H9 (cell line): ENCODE measurements around the gene OMA1. TPM values are rescaled to one million over a fixed set of nuclear protein-coding genes. Genes with fewer than 3 reads are reported as not detected.

Source experiments
- DNase-seq: peaks from one replicate; pipeline ENCODE4 v3.0.0-alpha.2; 2017
- H2AFZ ChIP-seq: one replicate; pipeline ENCODE4 v1.6.1; 2013; ENCODE audit warnings: mild to moderate bottlenecking, low read length, control low read depth, moderate library complexity
- H2AK5ac ChIP-seq: 2 replicates; pipeline ENCODE4 v1.6.1; 2013; ENCODE audit warnings: low read length, control low read depth, mixed read lengths; ENCODE audit not compliant: insufficient read length
- H2BK120ac ChIP-seq: one replicate; pipeline ENCODE4 v1.6.1; 2013; ENCODE audit warnings: low read depth, mild to moderate bottlenecking, low read length, control low read depth, inconsistent platforms; ENCODE audit not compliant: poor library complexity, severe bottlenecking
- H2BK12ac ChIP-seq: 2 replicates; pipeline ENCODE4 v1.6.1; 2013; ENCODE audit warnings: low read length, control low read depth, mixed read lengths, low read depth; ENCODE audit not compliant: insufficient read length
- H2BK15ac ChIP-seq: 2 replicates; pipeline ENCODE4 v1.6.1; 2013; ENCODE audit warnings: low read depth, low read length, control low read depth
- H2BK20ac ChIP-seq: one replicate; pipeline ENCODE4 v1.6.1; 2013; ENCODE audit warnings: low read depth, mild to moderate bottlenecking, low read length, control low read depth, inconsistent platforms; ENCODE audit not compliant: poor library complexity, severe bottlenecking
- H2BK5ac ChIP-seq: 2 replicates; pipeline ENCODE4 v1.6.1; 2013; ENCODE audit warnings: low read length, control low read depth, mixed read lengths; ENCODE audit not compliant: insufficient read length
- H3K14ac ChIP-seq: 2 replicates; pipeline ENCODE4 v1.6.1; 2013; ENCODE audit warnings: low read length, control low read depth; ENCODE audit not compliant: insufficient read depth
- H3K18ac ChIP-seq: 2 replicates; pipeline ENCODE4 v1.6.1; 2013; ENCODE audit warnings: low read depth, mild to moderate bottlenecking, mixed read lengths, low read length, control low read depth; ENCODE audit not compliant: insufficient read length
- H3K23ac ChIP-seq: 2 replicates; pipeline ENCODE4 v1.6.1; 2013; ENCODE audit warnings: low read length, control low read depth, mixed read lengths, low read depth; ENCODE audit not compliant: insufficient read length
- H3K23me2 ChIP-seq: 2 replicates; pipeline ENCODE4 v1.6.1; 2013; ENCODE audit warnings: low read depth, mild to moderate bottlenecking, mixed read lengths, low read length, control low read depth; ENCODE audit not compliant: insufficient read length, poor library complexity, severe bottlenecking
- H3K27ac ChIP-seq: 2 replicates; pipeline ENCODE4 v1.5.1; 2013; ENCODE audit warnings: low read length, control low read depth, mixed read lengths, low read depth; ENCODE audit not compliant: insufficient read length
- H3K27me3 ChIP-seq: 2 replicates; pipeline ENCODE4 v1.6.1; 2013; ENCODE audit warnings: low read length, control low read depth, inconsistent platforms; ENCODE audit not compliant: insufficient read depth
- H3K4ac ChIP-seq: 2 replicates; pipeline ENCODE4 v1.6.1; 2013; ENCODE audit warnings: low read depth, mild to moderate bottlenecking, control low read depth, inconsistent platforms, low read length, moderate library complexity
- H3K4me1 ChIP-seq: 2 replicates; pipeline ENCODE4 v1.6.1; 2013; ENCODE audit warnings: low read length, control low read depth, inconsistent platforms; ENCODE audit not compliant: insufficient read depth
- H3K4me2 ChIP-seq: 2 replicates; pipeline ENCODE4 v1.6.1; 2013; ENCODE audit warnings: low read length, control low read depth, mixed read lengths; ENCODE audit not compliant: insufficient read length, insufficient read depth
- H3K56ac ChIP-seq: 2 replicates; pipeline ENCODE4 v1.6.1; 2013; ENCODE audit warnings: low read depth, mild to moderate bottlenecking, mixed read lengths, low read length, control low read depth; ENCODE audit not compliant: insufficient read length
- H3K79me1 ChIP-seq: 2 replicates; pipeline ENCODE4 v1.6.1; 2013; ENCODE audit warnings: low read depth, mild to moderate bottlenecking, moderate library complexity, low read length, control low read depth, inconsistent platforms; ENCODE audit not compliant: insufficient read depth, poor library complexity, severe bottlenecking
- H3K79me2 ChIP-seq: 2 replicates; pipeline ENCODE4 v1.6.1; 2013; ENCODE audit warnings: low read length, control low read depth, inconsistent platforms; ENCODE audit not compliant: insufficient read depth
- H3K9ac ChIP-seq: 2 replicates; pipeline ENCODE4 v1.6.1; 2013; ENCODE audit warnings: low read length, control low read depth, mixed read lengths; ENCODE audit not compliant: insufficient read length; ENCODE audit errors: extremely low read depth
- H3K9me3 ChIP-seq: one replicate; pipeline ENCODE4 v1.6.1; 2013; ENCODE audit warnings: low read depth, low read length, inconsistent platforms; ENCODE audit not compliant: control insufficient read depth
- H3T11ph ChIP-seq: one replicate; pipeline ENCODE4 v1.6.1; 2013; ENCODE audit warnings: mild to moderate bottlenecking, low read length, control low read depth, inconsistent platforms
- H4K20me1 ChIP-seq: one replicate; pipeline ENCODE4 v1.6.1; 2013; ENCODE audit not compliant: control insufficient read depth, insufficient read length, insufficient read depth
- H4K5ac ChIP-seq: 2 replicates; pipeline ENCODE4 v1.6.1; 2013; ENCODE audit warnings: low read depth, mild to moderate bottlenecking, mixed read lengths, low read length, control low read depth; ENCODE audit not compliant: insufficient read length
- H4K8ac ChIP-seq: replicated peaks from 2 replicates; pipeline ENCODE4 v1.6.1; 2013; ENCODE audit warnings: low read length, control low read depth, mixed read lengths, low read depth; ENCODE audit not compliant: insufficient read length
- H4K91ac ChIP-seq: 2 replicates; pipeline ENCODE4 v1.6.1; 2013; ENCODE audit warnings: low read depth, mild to moderate bottlenecking, moderate library complexity, mixed read lengths, low read length, control low read depth; ENCODE audit not compliant: insufficient read length
- H3K27ac Mint-ChIP-seq, 3 experiments: 2 replicates in 2 of 3; 3 replicates in 1 of 3; pipeline ENCODE4 v1.8.0; 2020 to 2021; ENCODE audit warnings: mixed read lengths in 3 of 3, mild to moderate bottlenecking in 1 of 3, moderate library complexity in 1 of 3
- H3K27me3 Mint-ChIP-seq: 2 replicates; pipeline ENCODE4 v1.8.0; 2021; ENCODE audit warnings: low read depth, mild to moderate bottlenecking, moderate library complexity, mixed read lengths
- H3K36me3 Mint-ChIP-seq, 3 experiments: 2 replicates in 2 of 3; 3 replicates in 1 of 3; pipeline ENCODE4 v1.8.0; 2020 to 2021; ENCODE audit warnings: low read depth in 3 of 3, mixed read lengths in 3 of 3; ENCODE audit not compliant: insufficient read depth in 1 of 3
- H3K4me1 Mint-ChIP-seq, 2 experiments: 2 replicates each; pipeline ENCODE4 v1.8.0; 2020; ENCODE audit warnings: mixed read lengths in 2 of 2
- H3K4me3 Mint-ChIP-seq, 2 experiments: 2 replicates in 1 of 2; 3 replicates in 1 of 2; pipeline ENCODE4 v1.8.0; 2020 to 2021; ENCODE audit warnings: mild to moderate bottlenecking in 2 of 2, mixed read lengths in 2 of 2, moderate library complexity in 1 of 2
- H3K9me3 Mint-ChIP-seq, 2 experiments: 2 replicates in 1 of 2; 3 replicates in 1 of 2; pipeline ENCODE4 v1.8.0; 2020; ENCODE audit warnings: mild to moderate bottlenecking in 2 of 2, mixed read lengths in 2 of 2, moderate library complexity in 1 of 2
- WGBS: extraction: QIAGEN DNeasy Blood & Tissue Kit; methylation state at CpG from one replicate; pipeline ENCODE4 v1.1.7; 2013; ENCODE audit warnings: missing lambda C conversion rate, low lambda C conversion rate, mixed read lengths; ENCODE audit not compliant: insufficient read length; ENCODE audit errors: extremely low coverage; 5-methylcytosine and 5-hydroxymethylcytosine counted together
- total RNA-seq: library from RNA; stranded (reverse); gene quantifications from 2 replicates; pipeline ENCODE4 v1.2.1, GENCODE V29; 2021
- TF ChIP-seq, protein P1 (sequence below): fragments of 200-600 bp; sonication (generic); conservative IDR thresholded peaks from 3 replicates; pipeline ENCODE4 v1.8.0; 2021; ENCODE audit warnings: antibody characterized with exemption, mild to moderate bottlenecking

The OMA1 gene
- total RNA-seq, 1 experiment from 2014 or later = 12.9 TPM

GRCh38 chr1:58434607-58435006 is 111.9 kb downstream of the OMA1 start:
- no peak overlapping the region for H3K4me2 ChIP-seq
- H3K23ac ChIP-seq = no peak overlapping the region
- no peak overlapping the region for H3K27ac ChIP-seq
- H3K18ac ChIP-seq = no peak overlapping the region
- no peak overlapping the region for H3K9ac ChIP-seq
- H3K23me2 ChIP-seq = no peaks in the 10 kb centered on the region
- WGBS = no CpG with 5 or more reads among the region's 2 CpGs
- H3K56ac ChIP-seq = no peak overlapping the region
- no peaks in the 10 kb centered on the region for H3K27me3 ChIP-seq
- no peaks in the 10 kb centered on the region for H3K79me2 ChIP-seq
- no peak overlapping the region for H3K4ac ChIP-seq
- TF ChIP-seq, protein P1, sequence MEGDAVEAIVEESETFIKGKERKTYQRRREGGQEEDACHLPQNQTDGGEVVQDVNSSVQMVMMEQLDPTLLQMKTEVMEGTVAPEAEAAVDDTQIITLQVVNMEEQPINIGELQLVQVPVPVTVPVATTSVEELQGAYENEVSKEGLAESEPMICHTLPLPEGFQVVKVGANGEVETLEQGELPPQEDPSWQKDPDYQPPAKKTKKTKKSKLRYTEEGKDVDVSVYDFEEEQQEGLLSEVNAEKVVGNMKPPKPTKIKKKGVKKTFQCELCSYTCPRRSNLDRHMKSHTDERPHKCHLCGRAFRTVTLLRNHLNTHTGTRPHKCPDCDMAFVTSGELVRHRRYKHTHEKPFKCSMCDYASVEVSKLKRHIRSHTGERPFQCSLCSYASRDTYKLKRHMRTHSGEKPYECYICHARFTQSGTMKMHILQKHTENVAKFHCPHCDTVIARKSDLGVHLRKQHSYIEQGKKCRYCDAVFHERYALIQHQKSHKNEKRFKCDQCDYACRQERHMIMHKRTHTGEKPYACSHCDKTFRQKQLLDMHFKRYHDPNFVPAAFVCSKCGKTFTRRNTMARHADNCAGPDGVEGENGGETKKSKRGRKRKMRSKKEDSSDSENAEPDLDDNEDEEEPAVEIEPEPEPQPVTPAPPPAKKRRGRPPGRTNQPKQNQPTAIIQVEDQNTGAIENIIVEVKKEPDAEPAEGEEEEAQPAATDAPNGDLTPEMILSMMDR = no peak
- no peak overlapping the region for H2AK5ac ChIP-seq
- H3K14ac ChIP-seq = no peak overlapping the region
- no peaks in the 10 kb centered on the region for H3K27me3 Mint-ChIP-seq
- H4K20me1 ChIP-seq = no peaks in the 10 kb centered on the region
- H2AFZ ChIP-seq = no peak overlapping the region
- H3K4me3 Mint-ChIP-seq = no peak overlapping the region
- DNase-seq = no peak
- no peak overlapping the region for H4K91ac ChIP-seq
- H2BK15ac ChIP-seq = no peak overlapping the region
- no peak overlapping the region for H4K8ac ChIP-seq
- no peak overlapping the region for H2BK120ac ChIP-seq
- no peaks in the 10 kb centered on the region for H3K36me3 Mint-ChIP-seq
- peaks cover 7 to 9% of the 10 kb centered on the region in 2 experiments for H3K4me1 Mint-ChIP-seq
- H2BK12ac ChIP-seq = no peak overlapping the region
- H3T11ph ChIP-seq = no peak overlapping the region
- no peaks in the 10 kb centered on the region for H3K9me3 ChIP-seq
- H3K9me3 Mint-ChIP-seq = no peaks in the 10 kb centered on the region
- no peaks in the 10 kb centered on the region for H3K79me1 ChIP-seq
- H2BK20ac ChIP-seq = no peak overlapping the region
- H2BK5ac ChIP-seq = no peak overlapping the region
- no peak overlapping the region for H3K27ac Mint-ChIP-seq
- no peak overlapping the region for H4K5ac ChIP-seq
- peaks cover 3% of the 10 kb centered on the region; the same call in 1 of the 2 replicates for H3K4me1 ChIP-seq
